Gastroesophageal sphincter (tissue), 3 donors: ENCODE data around the gene SLC25A33.

Source experiments
- EP300 ChIP-seq: sonication (generic); formaldehyde crosslinking; IDR thresholded peaks from one replicate; pipeline ENCODE4 v1.6.1; 2017; ENCODE audit warnings: antibody characterized with exemption, mild to moderate bottlenecking
- POLR2A ChIP-seq, 2 donors: fragments of 450-650 bp; IDR thresholded peaks; one replicate each; pipeline ENCODE4 v1.6.1; 2017; ENCODE audit warnings: antibody characterized with exemption in 2 of 2, mild to moderate bottlenecking in 2 of 2, moderate library complexity in 1 of 2
- POLR2AphosphoS5 ChIP-seq: sonication (generic); formaldehyde crosslinking; IDR thresholded peaks from one replicate; pipeline ENCODE4 v1.6.1; 2017; ENCODE audit warnings: antibody characterized with exemption
- TF ChIP-seq, protein P1 (sequence below), 4 experiments: fragments of 200-600 bp in 2 of 4; fragments of 450-650 bp in 2 of 4; sonication (generic) in 1 of 4; IDR thresholded peaks; one replicate each; pipeline ENCODE4 v1.5.1; 2017 to 2019; ENCODE audit warnings: antibody characterized with exemption in 4 of 4, mild to moderate bottlenecking in 2 of 4, moderate library complexity in 2 of 4

- TF ChIP-seq POLR2AphosphoS5 = no peak
- TF ChIP-seq, protein P1, sequence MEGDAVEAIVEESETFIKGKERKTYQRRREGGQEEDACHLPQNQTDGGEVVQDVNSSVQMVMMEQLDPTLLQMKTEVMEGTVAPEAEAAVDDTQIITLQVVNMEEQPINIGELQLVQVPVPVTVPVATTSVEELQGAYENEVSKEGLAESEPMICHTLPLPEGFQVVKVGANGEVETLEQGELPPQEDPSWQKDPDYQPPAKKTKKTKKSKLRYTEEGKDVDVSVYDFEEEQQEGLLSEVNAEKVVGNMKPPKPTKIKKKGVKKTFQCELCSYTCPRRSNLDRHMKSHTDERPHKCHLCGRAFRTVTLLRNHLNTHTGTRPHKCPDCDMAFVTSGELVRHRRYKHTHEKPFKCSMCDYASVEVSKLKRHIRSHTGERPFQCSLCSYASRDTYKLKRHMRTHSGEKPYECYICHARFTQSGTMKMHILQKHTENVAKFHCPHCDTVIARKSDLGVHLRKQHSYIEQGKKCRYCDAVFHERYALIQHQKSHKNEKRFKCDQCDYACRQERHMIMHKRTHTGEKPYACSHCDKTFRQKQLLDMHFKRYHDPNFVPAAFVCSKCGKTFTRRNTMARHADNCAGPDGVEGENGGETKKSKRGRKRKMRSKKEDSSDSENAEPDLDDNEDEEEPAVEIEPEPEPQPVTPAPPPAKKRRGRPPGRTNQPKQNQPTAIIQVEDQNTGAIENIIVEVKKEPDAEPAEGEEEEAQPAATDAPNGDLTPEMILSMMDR (IDR thresholded peaks at IDR 0.05) = no peak
- no peak for TF ChIP-seq POLR2A (IDR thresholded peaks at IDR 0.05)
- TF ChIP-seq EP300 = no peak
Observed at GRCh38 chr1:9520411-9520810, 18.9 kb upstream of the SLC25A33 start.
